HG03060 (cell line): ENCODE measurements around the gene ZNF570.

Experiments
- ATAC-seq: cut with Tn5 transposase; IDR thresholded peaks from one replicate; pipeline ENCODE4 v1.9.1; 2021; ENCODE audit warnings: low read depth, moderate number of reproducible peaks; ENCODE audit not compliant: unreplicated experiment

ZNF570 gene

DNA sequence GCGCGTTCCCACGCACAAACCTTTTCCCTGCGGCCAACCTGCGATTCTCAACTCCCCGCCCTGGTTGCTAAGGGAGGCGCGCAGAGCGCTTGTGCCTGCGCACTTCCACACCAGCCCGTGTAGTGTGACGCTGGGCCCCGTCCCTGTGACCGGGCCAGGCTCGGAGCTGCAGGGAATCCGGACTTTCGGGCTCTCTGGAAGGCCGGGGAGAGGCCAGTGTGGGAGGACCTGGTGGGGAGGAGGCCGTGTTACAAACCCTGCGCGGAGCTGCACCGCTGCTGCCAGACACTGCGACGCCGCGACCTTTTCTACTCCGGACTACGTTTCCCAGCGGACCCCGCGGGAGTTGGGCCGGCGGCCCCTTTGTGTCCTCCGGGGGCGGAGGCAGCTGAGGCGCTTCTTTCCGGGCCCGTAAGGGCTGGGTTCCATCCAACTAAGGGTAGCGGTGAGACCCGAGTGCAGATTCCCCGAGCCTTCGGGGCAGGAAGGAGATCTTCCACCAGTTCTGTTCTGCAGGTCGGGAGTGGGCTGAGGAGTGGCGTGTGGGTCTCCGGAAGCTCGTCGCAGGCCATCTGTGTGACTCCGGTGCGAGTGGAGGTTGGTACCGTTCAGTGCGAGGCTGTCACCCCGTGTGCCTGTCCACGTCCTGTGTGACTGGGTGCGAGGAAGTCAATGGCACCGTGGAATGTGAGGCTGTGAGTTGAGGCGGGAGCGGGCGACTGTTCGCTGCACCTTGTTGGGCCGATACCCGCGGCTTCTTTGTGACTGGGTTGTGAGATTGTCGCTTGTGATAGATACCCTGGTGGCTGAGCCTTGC lies at the start of gene ZNF570:
ZNF570 (plus strand) TSS at position 396 of the 817 bp plus-strand sequence. CDS start 999 bp downstream, outside the sequence.
- no peak for ATAC-seq

- ATAC-seq, result no peak
Observed at GRCh38 chr19:37452500-37453245, 16.5 kb upstream of the ZNF570 start.

- ATAC-seq, result no peak
Observed at GRCh38 chr19:37466277-37466797, 2.8 kb upstream of the ZNF570 start.

DNA sequence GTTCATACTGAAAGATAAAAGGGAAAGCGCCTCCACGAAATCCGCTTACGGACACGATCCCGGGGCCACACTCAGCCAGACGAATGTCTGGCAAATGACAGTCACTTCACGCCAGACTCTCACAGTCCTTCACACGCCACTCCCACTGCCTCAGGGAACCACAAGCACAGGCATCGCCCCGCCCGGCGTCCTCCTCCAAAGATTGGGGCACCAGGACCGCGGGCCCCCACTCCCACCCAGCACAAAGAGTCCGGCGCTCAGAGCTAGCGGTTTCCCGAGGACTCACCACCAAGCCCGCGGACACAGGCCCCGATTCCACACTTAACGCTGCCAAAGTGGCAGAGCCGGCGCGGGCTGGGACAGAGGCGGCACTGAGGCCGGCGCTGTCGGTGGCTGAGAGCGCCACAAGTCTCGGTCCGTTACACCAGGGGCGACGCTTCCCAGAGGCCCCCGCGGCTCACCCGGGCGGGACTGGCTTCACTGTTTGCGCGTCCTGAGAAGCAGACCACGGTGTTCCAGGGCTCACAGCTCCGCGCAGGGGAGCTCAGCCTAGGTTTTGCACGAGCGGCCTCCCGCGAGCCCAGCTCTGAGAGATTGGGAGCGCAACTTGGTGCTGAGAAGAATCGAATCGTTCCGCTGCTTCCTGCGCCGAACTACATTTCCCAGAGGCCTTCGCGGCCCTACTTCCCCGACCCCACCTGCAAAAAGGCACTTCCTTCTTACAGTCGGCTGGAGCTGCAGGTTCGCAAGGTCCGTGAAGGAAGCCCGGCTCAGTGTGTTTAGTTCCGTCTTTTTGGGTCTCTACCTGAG lies 2.2 kb upstream of the ZNF570 start, which contains the start of gene ZNF569:
ZNF569 (minus strand) TSS at position 647 of the 810 bp plus-strand sequence. CDS start 22,523 bp downstream, outside the sequence.
- peak; percentile 33 for ATAC-seq

DNA sequence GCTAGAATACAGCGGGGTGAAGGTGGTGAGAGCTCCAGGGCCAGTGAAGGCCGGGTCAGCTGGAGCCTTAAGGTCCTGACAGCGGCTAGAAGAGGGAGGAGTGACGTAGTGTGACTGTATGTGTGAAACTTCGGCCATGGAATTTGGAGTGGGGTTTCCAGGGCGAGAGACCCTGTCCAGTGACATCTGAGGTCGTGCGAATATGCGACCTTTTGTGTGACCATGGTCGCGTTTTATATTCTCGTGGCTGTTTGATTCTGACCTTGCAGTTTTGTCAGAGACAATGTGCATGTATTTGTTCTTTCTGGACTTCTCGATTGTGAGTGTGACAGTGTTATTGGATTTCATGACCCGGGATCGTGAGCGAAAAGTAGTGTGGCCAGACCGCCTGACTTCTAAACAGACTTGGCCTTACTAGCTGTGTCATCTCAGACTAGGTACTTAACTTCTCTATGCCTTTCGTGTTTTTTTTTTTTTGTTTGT lies 1.5 kb upstream of the ZNF570 start:
- ATAC-seq, result no peak

DNA sequence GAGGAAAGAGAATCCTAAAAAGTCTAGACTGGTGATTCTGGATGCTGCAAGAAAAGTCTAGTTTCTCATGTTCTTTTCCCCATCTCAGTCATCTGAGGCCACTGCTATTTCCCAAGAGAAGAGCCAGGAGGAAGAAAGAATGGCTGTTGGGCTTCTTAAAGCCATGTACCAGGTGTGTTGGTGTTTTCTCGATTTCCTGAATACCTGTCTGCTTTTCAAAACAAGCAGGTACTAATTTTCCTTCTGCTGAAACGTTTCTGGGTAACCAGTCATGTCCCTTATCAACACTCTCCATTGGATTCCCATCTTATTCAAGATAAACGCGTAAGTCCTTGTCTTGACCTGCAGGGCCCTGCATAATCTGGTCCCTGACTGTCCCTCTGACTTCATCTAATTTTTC lies 1.1 kb downstream of the ZNF570 start:
- no peak for ATAC-seq

GRCh38 chr19:37472165-37472564 lies 3.0 kb downstream of the ZNF570 start:
- ATAC-seq, result no peak

- ATAC-seq, result no peak
Observed at GRCh38 chr19:37484406-37485168, 15.4 kb downstream of the ZNF570 start.

GRCh38 chr19:37492213-37492612 lies 23.1 kb downstream of the ZNF570 start:
- no peak for ATAC-seq

- peak; percentile 31 for ATAC-seq
Observed at GRCh38 chr19:37505958-37506386, 36.8 kb downstream of the ZNF570 start.

DNA sequence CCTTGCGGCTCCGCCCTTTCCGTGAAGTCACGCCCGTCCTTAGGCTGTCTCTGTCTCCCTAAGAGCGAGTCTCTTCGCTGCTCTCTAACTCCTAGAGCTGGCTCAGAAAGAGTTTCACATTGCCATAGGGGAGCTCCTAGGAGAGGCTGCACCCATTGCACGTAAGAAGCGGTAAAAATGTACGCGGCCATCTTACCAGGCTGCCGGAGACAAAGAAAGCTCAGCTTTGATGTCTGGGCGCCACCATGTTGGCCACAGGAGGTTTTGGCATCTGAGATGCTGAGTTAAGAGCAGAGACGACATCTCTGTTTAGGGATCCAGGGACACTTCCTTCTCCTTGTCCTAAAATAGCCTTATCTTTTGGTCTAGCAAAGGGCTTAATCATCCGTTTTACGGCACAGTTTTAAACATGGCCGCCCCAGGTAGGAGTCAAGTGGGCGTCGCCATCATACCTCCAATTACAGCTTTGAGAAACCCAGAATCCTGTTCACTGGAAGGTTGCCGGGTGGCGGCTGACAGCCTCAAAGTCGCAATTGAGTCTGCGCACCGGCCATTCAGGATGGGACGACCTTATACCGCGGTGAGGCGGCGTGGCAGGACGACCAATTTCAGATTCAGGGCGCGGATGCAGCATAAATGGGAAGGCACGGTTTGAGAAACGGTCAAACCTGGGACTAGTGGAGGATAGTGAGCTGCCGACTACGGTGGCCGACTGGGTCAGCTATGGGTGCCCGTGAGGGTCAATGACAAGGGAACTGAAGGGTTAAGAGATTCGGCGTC lies 37.4 kb downstream of the ZNF570 start, which contains the start of gene ZNF793:
ZNF793 (plus strand) TSS at position 553 of the 780 bp plus-strand sequence. CDS start 16,501 bp downstream, outside the sequence.
- peak; percentile 64 for ATAC-seq

DNA sequence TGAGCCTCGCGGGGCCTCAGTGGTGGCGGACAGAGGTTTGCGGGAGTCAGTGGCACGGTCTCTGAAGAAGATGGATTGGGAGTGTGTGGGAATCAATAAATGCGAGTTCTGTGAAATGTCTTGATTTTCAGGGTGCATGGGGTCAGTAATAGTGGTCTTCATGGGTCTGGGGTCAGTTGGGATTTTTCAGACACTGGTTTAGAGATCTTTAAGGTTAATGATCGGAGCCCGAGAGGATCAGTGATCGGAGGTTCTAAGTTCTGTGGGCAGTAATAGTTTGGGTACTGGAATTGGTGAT lies 38.0 kb downstream of the ZNF570 start:
- ATAC-seq, result no peak

- no peak for ATAC-seq
Observed at GRCh38 chr19:37511186-37511585, 42.0 kb downstream of the ZNF570 start.

DNA sequence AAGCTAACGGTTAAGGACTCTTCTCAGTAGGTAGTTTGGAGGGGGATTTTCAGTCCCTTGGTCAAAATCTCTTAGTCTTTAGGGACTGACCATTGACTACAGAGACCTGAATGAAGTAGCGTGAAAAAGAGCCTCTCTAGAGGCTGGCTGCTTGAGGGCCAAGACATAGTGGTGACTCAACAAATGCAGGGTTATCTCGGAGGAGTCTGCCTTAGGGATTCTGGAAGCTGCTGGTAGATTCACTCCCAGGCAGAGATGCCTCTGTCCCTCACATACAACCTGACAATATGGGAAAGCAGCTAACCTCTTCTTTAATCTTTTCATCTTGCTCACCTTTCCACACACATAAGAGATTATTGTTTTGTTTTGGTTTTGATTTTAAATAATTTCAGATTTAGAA lies 42.7 kb downstream of the ZNF570 start:
- ATAC-seq, result no peak

- ATAC-seq, result no peak
Observed at GRCh38 chr19:37513397-37513796, 44.2 kb downstream of the ZNF570 start.

DNA sequence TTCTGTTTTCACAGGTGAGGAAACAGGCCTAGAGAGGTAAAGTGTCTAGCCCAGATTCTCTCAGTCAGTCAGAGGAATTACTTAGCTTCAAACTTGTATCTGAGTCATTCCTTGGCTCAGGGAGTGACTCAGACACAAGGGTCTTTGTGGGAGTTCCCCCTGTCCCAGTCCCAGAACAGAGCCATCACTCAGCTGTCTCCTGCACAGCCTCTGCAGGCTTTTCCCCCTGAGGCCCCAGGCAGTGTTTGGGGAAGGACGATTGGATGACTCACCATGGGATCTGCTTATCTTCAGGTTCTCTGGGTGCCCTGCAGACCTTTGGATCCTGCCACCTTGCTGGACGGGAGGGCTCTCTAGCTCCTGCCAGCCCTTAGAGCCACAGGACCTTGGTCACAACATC lies 50.7 kb downstream of the ZNF570 start:
- ATAC-seq, result no peak

DNA sequence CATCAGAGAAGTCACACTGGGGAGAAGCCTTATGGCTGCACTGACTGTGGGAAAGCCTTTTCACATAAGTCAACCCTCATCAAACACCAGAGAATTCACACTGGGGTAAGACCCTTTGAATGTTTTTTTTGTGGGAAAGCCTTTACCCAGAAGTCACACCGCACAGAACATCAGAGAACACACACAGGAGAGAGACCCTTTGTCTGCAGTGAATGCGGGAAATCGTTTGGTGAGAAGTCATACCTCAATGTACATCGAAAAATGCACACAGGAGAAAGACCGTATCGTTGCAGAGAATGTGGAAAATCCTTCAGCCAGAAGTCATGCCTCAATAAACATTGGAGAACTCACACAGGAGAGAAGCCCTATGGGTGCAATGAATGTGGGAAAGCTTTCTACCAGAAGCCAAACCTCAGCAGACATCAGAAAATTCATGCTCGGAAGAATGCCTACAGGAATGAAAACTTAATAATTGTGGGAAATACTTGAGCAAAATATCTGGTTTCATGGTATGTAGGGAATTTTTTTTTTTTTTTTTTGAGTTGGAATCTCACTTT lies 68.3 kb downstream of the ZNF570 start:
- ATAC-seq, result no peak
